Measurements from ENCODE around the gene EPSTI1. TPM values are rescaled to one million over a fixed set of nuclear protein-coding genes. Genes with fewer than 3 reads are reported as not detected.

Gene EPSTI1
- total RNA-seq, 4 donors from 2014 or later = 1.1 to 10.2 (median 5.8) TPM

DNA sequence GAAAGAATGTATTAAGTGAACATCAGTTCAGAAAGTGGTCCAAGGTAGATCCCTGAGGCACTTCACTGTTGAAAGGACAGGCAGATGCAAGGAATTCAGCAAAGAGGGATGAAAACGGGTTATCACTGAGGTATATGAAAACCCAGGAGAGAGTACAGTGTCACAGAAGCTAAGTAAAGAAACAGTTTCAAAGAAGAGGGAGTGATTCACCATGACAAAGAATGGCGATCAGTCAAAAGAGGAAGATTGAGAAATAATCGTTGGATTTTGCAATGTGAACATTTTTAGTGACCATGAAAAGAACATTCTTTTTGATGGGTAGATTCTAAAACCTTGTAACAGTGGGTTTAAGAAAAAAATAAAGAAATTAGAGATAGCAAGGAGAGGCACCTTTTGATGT lies 99.3 kb downstream of the EPSTI1 start:
- H3K9me3 ChIP-seq = no peaks in the 10 kb centered on the region
- H3K27ac ChIP-seq = no peak overlapping the region
- H3K4me1 ChIP-seq = peaks cover 5 to 28% (median 25%) of the 10 kb centered on the region in 3 donors
- intact Hi-C loops (cut with DNase I) = no loop called here
- no peaks in the 10 kb centered on the region for H3K27me3 ChIP-seq
- TF ChIP-seq, protein P1, sequence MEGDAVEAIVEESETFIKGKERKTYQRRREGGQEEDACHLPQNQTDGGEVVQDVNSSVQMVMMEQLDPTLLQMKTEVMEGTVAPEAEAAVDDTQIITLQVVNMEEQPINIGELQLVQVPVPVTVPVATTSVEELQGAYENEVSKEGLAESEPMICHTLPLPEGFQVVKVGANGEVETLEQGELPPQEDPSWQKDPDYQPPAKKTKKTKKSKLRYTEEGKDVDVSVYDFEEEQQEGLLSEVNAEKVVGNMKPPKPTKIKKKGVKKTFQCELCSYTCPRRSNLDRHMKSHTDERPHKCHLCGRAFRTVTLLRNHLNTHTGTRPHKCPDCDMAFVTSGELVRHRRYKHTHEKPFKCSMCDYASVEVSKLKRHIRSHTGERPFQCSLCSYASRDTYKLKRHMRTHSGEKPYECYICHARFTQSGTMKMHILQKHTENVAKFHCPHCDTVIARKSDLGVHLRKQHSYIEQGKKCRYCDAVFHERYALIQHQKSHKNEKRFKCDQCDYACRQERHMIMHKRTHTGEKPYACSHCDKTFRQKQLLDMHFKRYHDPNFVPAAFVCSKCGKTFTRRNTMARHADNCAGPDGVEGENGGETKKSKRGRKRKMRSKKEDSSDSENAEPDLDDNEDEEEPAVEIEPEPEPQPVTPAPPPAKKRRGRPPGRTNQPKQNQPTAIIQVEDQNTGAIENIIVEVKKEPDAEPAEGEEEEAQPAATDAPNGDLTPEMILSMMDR (IDR thresholded peaks at IDR 0.05) = no peak
- H3K36me3 ChIP-seq = no peaks in the 10 kb centered on the region
- no peak for DNase-seq
- 28 to 44% methylated on average over 3 of the region's 3 CpGs for WGBS, 2 donors
- no peak overlapping the region for H3K4me3 ChIP-seq

DNA sequence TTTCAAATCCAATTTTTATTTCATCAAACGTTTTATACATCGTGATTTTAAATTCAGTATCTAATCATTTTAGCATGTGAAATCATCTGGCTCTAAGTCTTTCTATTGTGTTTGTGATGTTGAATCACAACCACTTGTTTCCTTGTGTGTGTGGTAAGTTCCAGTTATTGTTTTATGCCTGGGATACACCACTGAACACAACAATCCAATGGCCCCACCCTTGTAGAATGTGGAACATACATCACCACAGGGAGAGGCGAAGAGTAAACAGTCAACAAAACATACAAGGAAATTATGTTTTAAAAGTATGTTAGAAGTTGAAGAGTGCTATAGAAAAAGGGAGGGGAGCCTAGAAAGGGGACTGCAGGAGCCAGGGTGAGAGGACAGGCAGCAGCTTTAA lies 100.5 kb downstream of the EPSTI1 start:
- H3K36me3 ChIP-seq = no peaks in the 10 kb centered on the region
- no peak for TF ChIP-seq POLR2A (IDR thresholded peaks at IDR 0.05)
- TF ChIP-seq, protein P1 (IDR thresholded peaks at IDR 0.05) = no peak
- H3K27ac ChIP-seq = no peak overlapping the region
- intact Hi-C loops (cut with DNase I) = no loop called here
- no peaks in the 10 kb centered on the region for H3K9me3 ChIP-seq
- peaks cover 5 to 28% (median 25%) of the 10 kb centered on the region in 3 donors for H3K4me1 ChIP-seq
- DNase-seq = no peak
- WGBS, 2 donors = 72 to 80% methylated on average over 3 of the region's 3 CpGs
- no peak overlapping the region for H3K4me3 ChIP-seq
- no peaks in the 10 kb centered on the region for H3K27me3 ChIP-seq

DNA sequence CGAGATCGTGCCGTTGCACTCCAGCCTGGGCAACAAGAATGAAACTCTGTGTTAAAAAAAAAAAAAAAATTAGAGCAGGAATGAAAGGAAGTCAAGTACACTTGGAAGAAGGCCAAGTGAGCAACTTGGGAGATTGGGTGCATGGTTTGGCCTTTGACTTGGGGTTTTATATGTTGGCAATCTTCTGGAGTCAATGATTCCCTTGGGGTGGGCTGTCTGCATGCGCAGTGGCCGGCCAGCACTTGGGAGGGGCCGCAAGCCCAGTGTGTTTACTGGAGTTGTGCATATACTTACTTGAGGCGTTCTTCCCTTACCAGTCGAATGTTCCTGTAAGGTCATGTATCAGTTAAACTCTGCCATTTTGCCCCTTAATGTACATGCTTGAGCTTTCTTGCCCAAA lies 106.7 kb downstream of the EPSTI1 start:
- 76 to 91% methylated on average over 8 of the region's 8 CpGs for WGBS, 2 donors
- Histone ChIP-seq H3K4me3 (no peak overlapping the region), H3K9me3 (no peaks in the 10 kb centered on the region), H3K36me3 (no peaks in the 10 kb centered on the region), H3K4me1 (peaks cover 0 to 9% (median 0%) of the 10 kb centered on the region in 3 donors), H3K27ac (no peak overlapping the region), H3K27me3 (no peaks in the 10 kb centered on the region)
- TF ChIP-seq, protein P1 (IDR thresholded peaks at IDR 0.05) = no peak
- no peak for TF ChIP-seq POLR2A (IDR thresholded peaks at IDR 0.05)
- intact Hi-C loops (cut with DNase I) = no loop called here
- no peak for DNase-seq

DNA sequence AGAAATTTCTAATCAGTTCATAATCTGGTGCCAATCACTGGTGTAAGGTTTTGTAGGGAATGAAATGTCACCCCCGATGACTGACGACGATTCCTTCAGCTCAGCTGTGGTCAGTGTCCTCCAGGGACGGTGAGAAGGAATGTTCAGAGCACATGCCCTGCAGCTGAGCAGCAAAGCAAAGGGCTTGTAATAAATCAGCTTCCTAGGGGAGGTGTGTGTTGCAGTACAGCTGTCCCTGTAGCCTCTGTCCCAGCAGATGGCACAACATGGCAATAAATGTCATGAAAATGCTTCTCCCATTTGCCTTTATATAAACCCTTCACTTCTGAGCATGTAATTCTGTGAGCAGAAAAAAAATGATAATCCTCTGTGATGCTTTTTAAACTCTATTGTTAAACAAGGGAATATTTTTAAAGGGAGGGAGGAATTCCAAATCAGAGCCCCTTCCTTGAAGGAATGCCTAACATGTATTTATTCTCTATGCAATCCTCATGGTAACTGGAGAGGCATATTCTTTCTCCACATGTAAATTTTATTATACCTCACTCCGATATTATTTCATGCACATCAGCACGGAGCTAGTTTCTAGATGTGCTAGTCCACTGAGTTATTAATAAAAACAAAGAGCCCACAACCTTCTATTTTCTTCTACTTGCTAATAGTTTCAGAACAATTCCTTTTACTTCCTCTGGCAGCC lies 108.1 kb downstream of the EPSTI1 start:
- intact Hi-C loops (cut with DNase I) = no loop called here
- Histone ChIP-seq H3K9me3 (no peaks in the 10 kb centered on the region), H3K36me3 (no peaks in the 10 kb centered on the region), H3K27me3 (no peaks in the 10 kb centered on the region), H3K4me3 (no peak overlapping the region), H3K27ac (no peak overlapping the region), H3K4me1 (peaks cover 0 to 16% (median 0%) of the 10 kb centered on the region in 3 donors)
- WGBS, 2 donors = 39 to 57% methylated on average over 6 of the region's 6 CpGs
- no peak for DNase-seq
- TF ChIP-seq, protein P1 (IDR thresholded peaks at IDR 0.05) = no peak

DNA sequence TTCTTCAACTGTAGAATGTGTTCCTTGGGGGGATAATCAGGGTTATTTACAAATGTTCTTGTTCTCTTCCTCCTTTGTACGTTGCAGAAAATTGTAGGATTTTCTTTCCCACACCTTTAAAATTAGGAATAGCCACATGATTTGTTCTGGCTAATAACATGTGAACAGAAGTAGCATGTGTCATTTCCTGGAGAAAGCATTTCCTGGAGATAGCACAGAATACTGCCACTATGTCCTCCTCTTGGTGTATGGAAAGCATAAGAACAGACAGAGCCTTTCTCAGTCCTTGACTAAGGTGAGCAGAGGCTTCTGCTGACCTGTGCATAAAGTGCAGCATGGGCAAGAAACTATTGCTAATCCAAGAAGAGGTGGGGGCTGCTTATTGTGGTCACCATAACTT lies 108.9 kb downstream of the EPSTI1 start:
- WGBS, 2 donors = 46 to 71% methylated on average over 1 of the region's 1 CpG
- Histone ChIP-seq H3K9me3 (peaks cover 0 to 5% (median 0%) of the 10 kb centered on the region in 3 donors), H3K4me1 (peaks cover 0 to 16% (median 0%) of the 10 kb centered on the region in 3 donors), H3K27ac (no peak overlapping the region), H3K27me3 (no peaks in the 10 kb centered on the region), H3K4me3 (no peak overlapping the region), H3K36me3 (no peaks in the 10 kb centered on the region)
- DNase-seq = no peak
- intact Hi-C loops (cut with DNase I) = no loop called here
- no peak for TF ChIP-seq POLR2A (IDR thresholded peaks at IDR 0.05)
- TF ChIP-seq, protein P1 (IDR thresholded peaks at IDR 0.05) = no peak

Measured in esophagus squamous epithelium (tissue), 5 donors.